Esophagus (tissue), 2 donors: Measurements from ENCODE around the gene SLC28A1. TPM values are rescaled to one million over a fixed set of nuclear protein-coding genes. Genes with fewer than 3 reads are reported as not detected.

ENCODE experiments used
- H3K27ac ChIP-seq, 2 donors: one replicate each; pipeline ENCODE4 v1.5.1; 2013; ENCODE audit warnings: low read depth in 2 of 2, mild to moderate bottlenecking in 2 of 2, inconsistent platforms in 1 of 2, low read length in 1 of 2, moderate library complexity in 1 of 2
- H3K27me3 ChIP-seq, 2 donors: one replicate each; pipeline ENCODE4 v1.6.1; 2013; ENCODE audit warnings: low read length in 2 of 2, control low read depth in 1 of 2, mild to moderate bottlenecking in 1 of 2; ENCODE audit not compliant: insufficient read depth in 2 of 2, control insufficient read depth in 1 of 2
- H3K36me3 ChIP-seq, 2 donors: one replicate each; pipeline ENCODE4 v1.6.1; 2013; ENCODE audit warnings: low read length in 1 of 2; ENCODE audit not compliant: control insufficient read depth in 2 of 2, insufficient read depth in 2 of 2
- H3K4me1 ChIP-seq, 2 donors: one replicate each; pipeline ENCODE4 v1.6.1; 2013; ENCODE audit warnings: low read length in 1 of 2; ENCODE audit not compliant: control insufficient read depth in 2 of 2, insufficient read depth in 2 of 2
- H3K4me3 ChIP-seq, 2 donors: one replicate each; pipeline ENCODE4 v1.5.1; 2013; ENCODE audit warnings: low read length in 2 of 2, mild to moderate bottlenecking in 2 of 2, low read depth in 1 of 2, moderate library complexity in 1 of 2
- H3K9me3 ChIP-seq, 2 donors: one replicate each; pipeline ENCODE4 v1.6.1; 2013; ENCODE audit warnings: mild to moderate bottlenecking in 2 of 2, low read depth in 1 of 2, low read length in 1 of 2, moderate library complexity in 1 of 2; ENCODE audit not compliant: control insufficient read depth in 2 of 2, insufficient read depth in 1 of 2
- WGBS, 2 donors: extraction: QIAGEN DNeasy Blood & Tissue Kit; methylation state at CpG; one replicate each; pipeline ENCODE4 v1.1.7; 2013; 5-methylcytosine and 5-hydroxymethylcytosine counted together
- polyA plus RNA-seq, 2 donors: library from polyadenylated mRNA; stranded (reverse); fragments of 200-250 nt; gene quantifications; one replicate each; pipeline ENCODE4 v1.2.3, GENCODE V29; 2013
- donor health status: healthy with polysubstance abuse.
- donor health status: Bipolar disorder and iron deficiency.

The SLC28A1 gene, protein sequence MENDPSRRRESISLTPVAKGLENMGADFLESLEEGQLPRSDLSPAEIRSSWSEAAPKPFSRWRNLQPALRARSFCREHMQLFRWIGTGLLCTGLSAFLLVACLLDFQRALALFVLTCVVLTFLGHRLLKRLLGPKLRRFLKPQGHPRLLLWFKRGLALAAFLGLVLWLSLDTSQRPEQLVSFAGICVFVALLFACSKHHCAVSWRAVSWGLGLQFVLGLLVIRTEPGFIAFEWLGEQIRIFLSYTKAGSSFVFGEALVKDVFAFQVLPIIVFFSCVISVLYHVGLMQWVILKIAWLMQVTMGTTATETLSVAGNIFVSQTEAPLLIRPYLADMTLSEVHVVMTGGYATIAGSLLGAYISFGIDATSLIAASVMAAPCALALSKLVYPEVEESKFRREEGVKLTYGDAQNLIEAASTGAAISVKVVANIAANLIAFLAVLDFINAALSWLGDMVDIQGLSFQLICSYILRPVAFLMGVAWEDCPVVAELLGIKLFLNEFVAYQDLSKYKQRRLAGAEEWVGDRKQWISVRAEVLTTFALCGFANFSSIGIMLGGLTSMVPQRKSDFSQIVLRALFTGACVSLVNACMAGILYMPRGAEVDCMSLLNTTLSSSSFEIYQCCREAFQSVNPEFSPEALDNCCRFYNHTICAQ
- polyA plus RNA-seq = under 1 TPM; 0.02 to 0.08 TPM

DNA sequence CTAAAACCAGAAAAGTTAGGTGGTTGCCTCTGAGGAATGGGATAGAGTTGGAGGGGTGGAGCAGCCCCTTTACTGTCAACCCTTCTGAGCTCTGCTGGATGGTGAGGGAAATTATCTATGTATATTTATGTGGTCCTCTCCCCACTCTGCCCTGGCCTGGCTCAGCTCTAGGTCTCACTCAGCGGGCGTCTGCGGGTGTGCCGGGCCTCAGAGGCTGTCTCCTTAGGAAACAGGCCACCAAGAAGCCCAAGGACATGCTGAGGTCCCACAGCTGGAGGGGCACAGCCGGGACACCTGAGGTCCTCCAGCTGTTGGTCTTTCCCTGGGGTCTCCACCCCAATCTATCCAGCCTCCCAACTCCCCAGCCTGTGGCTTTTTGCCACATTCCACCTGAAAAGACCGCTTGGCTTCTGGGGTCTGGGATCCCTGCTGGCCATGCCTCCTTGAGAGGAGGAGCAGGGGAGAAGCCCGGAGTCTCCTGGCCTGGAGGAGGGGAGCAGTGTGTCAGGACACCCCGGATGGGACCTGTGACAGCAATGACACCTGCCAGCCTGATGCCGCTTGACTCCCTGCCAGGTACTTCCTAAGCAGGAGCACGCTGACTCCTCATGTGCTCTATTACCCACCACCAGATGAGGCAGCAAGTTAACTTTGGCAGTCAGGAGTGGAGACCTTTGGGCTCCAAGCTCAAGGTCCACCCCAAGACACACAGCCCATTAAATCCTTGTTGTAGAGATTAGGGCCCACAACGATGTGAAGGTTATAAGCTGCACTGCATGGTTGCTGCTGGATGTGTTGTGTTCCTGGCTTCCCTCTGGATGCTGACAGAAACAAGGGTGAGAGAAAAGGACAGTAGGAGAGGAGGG, at the start of gene SLC28A1:
Gene SLC28A1, plus strand, starts transcription at position 747 of the 866 bp plus-strand sequence. CDS start 3,099 bp downstream, outside the sequence.
- H3K4me3 ChIP-seq = no peak within 1 kb of the TSS
- no peaks in the 10 kb centered on the region for H3K9me3 ChIP-seq
- no peak within 1 kb of the TSS for H3K27ac ChIP-seq
- WGBS, 2 donors = 79 to 81% methylated on average over 11 of the region's 11 CpGs
- H3K36me3 ChIP-seq = no peaks in the 10 kb centered on the region
- H3K4me1 ChIP-seq = no peaks in the 10 kb centered on the region
- no peaks in the 10 kb centered on the region for H3K27me3 ChIP-seq

DNA sequence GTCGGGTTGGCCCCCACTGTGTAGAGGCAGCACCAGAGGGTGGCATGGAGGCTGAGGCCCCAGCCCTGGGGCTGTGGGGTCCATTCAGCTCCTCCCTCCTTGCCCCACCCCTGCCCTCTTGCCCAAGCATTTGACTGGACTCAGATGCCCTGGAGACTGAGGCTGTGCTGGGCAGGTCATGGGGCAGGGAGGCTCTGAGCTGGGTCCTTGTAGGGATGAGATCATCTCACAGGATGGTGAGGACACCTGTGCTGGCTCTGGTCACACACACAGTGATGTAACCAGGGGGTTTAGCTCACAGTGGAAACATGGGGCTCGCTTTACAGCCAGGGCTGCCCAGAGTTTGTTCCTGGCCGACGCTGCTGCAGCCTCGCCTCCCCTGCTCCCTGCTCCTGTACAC, 49.5 kb upstream of the SLC28A1 start:
- H3K36me3 ChIP-seq = no peaks in the 10 kb centered on the region
- H3K27ac ChIP-seq = no peak overlapping the region
- 79 to 94% methylated on average over 4 to 5 of the region's 5 CpGs for WGBS, 2 donors
- H3K4me1 ChIP-seq = peaks cover 0 to 3% of the 10 kb centered on the region in 2 donors
- no peak overlapping the region for H3K4me3 ChIP-seq
- no peaks in the 10 kb centered on the region for H3K9me3 ChIP-seq
- H3K27me3 ChIP-seq = no peaks in the 10 kb centered on the region

DNA sequence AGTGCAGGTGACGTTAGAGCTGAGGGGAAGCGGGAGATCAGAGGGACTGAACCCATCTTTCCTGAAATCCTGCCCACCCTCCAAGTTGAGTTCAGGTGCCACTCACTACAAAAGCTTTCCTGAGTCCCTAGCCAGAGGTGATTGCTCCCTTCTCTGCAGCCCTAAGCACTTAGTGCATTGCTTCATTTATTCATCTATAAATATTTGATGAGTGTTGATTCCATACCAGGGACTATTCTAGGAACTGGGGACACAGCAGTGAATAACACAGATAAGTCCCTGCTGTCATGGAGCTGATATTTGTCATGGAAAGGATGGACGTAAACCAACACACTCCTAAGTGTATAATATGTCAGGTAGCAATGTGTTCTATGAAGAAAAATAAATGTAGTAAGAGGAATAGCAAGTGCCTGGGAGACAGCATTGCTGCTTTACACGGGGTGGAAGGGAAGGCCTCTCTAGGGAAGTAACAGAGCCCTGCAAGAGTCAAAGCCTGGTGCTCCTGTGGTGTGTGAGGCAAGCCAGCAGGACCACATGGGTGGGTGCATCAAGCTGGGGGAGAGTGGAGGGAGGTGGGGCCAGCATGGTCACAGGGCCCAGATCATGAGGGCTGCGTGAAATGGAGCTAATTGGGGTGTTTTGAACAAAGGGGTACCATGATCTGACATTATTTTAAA, 48.7 kb upstream of the SLC28A1 start:
- no peak overlapping the region for H3K4me3 ChIP-seq
- H3K27me3 ChIP-seq = no peaks in the 10 kb centered on the region
- H3K36me3 ChIP-seq = no peaks in the 10 kb centered on the region
- peaks cover 0 to 3% of the 10 kb centered on the region in 2 donors for H3K4me1 ChIP-seq
- 83 to 84% methylated on average over 5 of the region's 5 CpGs for WGBS, 2 donors
- H3K9me3 ChIP-seq = no peaks in the 10 kb centered on the region
- no peak overlapping the region for H3K27ac ChIP-seq

DNA sequence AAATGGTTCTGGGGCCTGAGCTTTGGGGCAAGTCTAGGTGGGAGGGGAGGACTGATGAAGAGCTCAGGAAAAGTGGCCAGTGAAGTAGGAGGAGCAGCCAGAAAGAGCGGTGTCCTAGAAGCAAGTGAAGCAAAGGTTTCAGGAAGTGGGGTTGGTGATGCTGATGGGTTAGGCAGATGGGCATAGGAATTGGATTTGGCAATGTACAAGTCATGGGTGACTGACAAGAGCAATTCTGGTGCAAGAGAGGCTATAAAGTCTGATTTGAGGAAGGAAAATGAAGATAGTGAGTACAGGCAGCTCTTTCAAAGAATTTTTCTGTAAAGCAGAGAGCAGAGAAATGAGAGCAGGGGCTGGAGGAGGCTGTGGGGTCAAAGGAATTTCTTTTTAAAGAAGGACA, 47.6 kb upstream of the SLC28A1 start:
- Histone ChIP-seq H3K9me3 (no peaks in the 10 kb centered on the region), H3K36me3 (no peaks in the 10 kb centered on the region), H3K4me3 (no peak overlapping the region), H3K4me1 (peaks cover 0 to 3% of the 10 kb centered on the region in 2 donors), H3K27me3 (no peaks in the 10 kb centered on the region), H3K27ac (no peak overlapping the region)
- WGBS, 2 donors = 85 to 97% methylated on average over 1 of the region's 1 CpG

DNA sequence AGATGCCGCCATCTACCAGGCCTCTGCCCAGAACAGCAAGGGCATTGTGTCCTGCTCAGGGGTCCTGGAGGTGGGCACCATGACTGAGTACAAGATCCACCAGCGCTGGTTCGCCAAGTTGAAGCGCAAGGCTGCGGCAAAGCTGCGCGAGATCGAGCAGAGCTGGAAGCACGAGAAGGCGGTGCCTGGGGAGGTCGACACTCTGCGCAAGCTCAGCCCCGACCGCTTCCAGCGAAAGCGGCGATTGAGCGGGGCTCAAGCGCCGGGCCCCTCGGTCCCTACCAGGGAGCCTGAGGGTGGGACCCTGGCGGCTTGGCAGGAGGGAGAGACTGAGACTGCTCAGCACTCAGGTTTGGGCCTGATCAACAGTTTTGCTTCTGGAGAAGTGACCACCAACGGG, 44.7 kb upstream of the SLC28A1 start:
- H3K4me3 ChIP-seq = no peak overlapping the region
- H3K27ac ChIP-seq = peak overlapping the region in 1 of 2 donors; percentile 16
- no peaks in the 10 kb centered on the region for H3K36me3 ChIP-seq
- WGBS, 2 donors = 98% methylated on average over 23 of the region's 23 CpGs
- H3K27me3 ChIP-seq = no peaks in the 10 kb centered on the region
- H3K9me3 ChIP-seq = no peaks in the 10 kb centered on the region
- H3K4me1 ChIP-seq = peaks cover 0 to under 1% of the 10 kb centered on the region in 2 donors

DNA sequence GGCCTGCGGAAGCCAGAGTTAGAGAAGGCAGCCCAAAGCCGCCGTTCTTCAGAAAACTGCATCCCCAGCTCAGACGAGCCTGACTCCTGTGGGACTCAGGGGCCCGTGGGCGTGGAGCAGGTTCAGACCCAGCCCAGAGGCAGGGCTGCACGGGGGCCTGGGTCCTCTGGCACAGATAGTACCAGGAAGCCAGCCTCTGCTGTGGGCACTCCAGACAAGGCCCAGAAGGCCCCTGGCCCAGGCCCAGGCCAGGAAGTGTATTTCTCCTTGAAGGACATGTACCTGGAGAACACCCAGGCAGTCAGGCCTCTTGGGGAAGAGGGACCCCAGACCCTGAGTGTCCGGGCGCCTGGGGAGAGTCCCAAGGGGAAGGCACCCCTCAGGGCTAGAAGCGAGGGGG, 44.2 kb upstream of the SLC28A1 start:
- H3K27ac ChIP-seq = peak overlapping the region; percentile 28 to 45
- no peaks in the 10 kb centered on the region for H3K36me3 ChIP-seq
- H3K4me3 ChIP-seq = no peak overlapping the region
- H3K4me1 ChIP-seq = no peaks in the 10 kb centered on the region
- WGBS, 2 donors = 77 to 91% methylated on average over 10 of the region's 10 CpGs
- H3K9me3 ChIP-seq = no peaks in the 10 kb centered on the region
- no peaks in the 10 kb centered on the region for H3K27me3 ChIP-seq

DNA sequence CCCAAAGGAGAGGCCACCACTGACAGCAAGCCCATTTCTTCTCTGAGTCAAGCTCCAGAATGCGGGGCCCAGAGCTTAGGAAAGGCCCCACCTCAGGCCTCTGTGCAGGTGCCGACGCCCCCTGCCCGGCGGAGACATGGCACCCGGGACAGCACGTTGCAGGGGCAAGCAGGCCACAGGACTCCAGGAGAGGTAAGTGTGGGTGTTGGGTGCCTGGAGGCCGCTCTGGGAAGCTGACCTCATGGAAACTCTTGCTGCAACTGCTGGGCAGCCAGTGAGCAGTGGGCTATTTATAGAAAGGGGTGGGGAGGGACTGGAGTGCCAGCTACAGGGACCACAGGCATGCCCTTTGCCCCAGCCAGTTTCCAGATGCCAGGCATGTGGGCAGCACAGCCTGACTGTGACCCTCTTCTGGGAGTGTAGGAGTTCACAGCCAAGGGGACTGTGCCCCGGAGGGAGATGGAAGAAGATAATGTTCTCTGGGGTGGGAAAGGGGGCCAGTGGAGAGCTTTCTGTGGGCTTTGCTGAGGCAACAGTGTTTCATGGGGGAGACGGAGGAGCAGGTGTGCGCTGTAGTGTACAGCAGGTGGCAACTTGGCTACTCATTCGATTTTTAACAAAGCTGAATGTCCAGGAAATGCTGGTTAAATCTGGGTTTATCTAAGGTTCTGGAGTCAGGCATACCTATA, 43.6 kb upstream of the SLC28A1 start:
- H3K4me1 ChIP-seq = no peaks in the 10 kb centered on the region
- no peaks in the 10 kb centered on the region for H3K9me3 ChIP-seq
- no peak overlapping the region for H3K4me3 ChIP-seq
- H3K27me3 ChIP-seq = no peaks in the 10 kb centered on the region
- H3K36me3 ChIP-seq = no peaks in the 10 kb centered on the region
- 66 to 81% methylated on average over 12 of the region's 12 CpGs for WGBS, 2 donors
- H3K27ac ChIP-seq = peak overlapping the region; percentile 28 to 45

DNA sequence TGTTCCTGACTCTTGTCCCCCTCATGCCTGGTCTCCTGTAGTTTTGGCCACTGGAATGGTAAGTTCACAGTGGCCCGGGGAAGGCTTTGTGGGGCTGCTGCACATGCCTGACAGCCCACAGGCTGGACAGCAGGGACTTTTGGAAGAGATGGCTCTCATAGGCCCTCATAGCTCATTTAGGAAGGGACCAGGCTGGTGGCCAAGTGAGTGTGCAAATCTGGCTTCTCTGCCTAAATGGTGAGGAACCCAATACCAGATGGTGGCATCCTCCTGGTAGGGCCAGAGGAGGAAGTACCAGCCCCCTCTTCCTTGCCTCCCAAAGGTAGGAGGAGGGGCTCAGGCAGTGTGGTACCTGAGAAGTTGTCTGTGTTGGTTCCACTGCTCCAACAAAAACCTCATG, 41.7 kb upstream of the SLC28A1 start:
- Histone ChIP-seq H3K9me3 (no peaks in the 10 kb centered on the region), H3K27ac (no peak overlapping the region), H3K4me3 (no peak overlapping the region), H3K36me3 (no peaks in the 10 kb centered on the region), H3K27me3 (no peaks in the 10 kb centered on the region), H3K4me1 (no peaks in the 10 kb centered on the region)
- WGBS, 2 donors = 90 to 94% methylated on average over 1 of the region's 1 CpG
